ENCODE results near the gene PRDM2. TPM values are rescaled to one million over a fixed set of nuclear protein-coding genes. Genes with fewer than 3 reads are reported as not detected.

Gene PRDM2
- total and polyA plus RNA-seq, 2 of the 13 experiments (the other 11 are each of a cell fraction or from before 2014, with no cell fraction given), result 4.0 to 6.5 TPM

DNA sequence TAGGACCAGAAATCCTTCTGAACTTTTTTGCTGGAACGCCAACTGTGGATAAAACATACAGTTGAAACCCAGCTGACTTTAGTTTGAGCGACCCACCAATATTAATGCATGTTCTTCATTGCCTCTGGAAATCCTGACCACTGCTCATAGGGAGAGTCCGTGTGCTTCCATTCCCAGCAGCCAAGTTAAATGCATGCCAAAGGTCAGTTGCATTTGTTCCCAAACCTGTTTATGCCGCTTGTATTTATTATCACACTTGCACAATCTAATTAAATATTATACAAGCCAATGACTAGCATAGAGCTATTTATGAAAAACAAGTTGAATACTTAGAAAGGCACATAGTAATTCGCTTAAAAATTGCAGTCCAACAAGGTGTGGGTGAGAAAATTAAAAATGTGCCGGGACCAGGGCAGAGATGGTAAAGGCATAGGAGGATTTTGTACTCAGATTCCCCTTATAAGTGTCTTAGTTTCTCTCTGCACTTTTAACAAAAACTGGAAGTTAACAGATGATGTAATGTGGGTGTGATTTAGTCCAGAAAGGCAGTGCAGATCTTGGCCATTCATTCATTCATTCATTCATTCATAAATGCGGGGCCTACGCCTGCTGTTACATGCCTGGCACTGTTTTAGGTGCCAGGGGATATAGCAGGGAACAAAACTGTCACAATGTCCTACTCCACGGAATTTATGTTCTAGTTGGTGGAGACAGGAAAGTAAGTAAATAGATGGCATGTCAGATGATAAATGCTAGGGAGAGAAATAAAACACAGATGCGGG, 99.7 kb downstream of the PRDM2 start:
- Histone ChIP-seq H3K9me3 (ENCODE audit: low read length) (no peaks in the 10 kb centered on the region), H3K27me3 (ENCODE audit: control insufficient read depth in 1 of 2, insufficient read depth in 2 of 2, low read length in 2 of 2) (no peaks in the 10 kb centered on the region), H3K4me1 (ENCODE audit: insufficient read depth, low read length) (no peaks in the 10 kb centered on the region), H3K79me2 (ENCODE audit: insufficient read depth, low read length) (no peaks in the 10 kb centered on the region), H3K4me3 (replicated peaks in 1 of 3; ENCODE audit: insufficient read depth in 1 of 3, low read depth in 2 of 3, low read length in 3 of 3) (no peak overlapping the region), H3K9ac (ENCODE audit: insufficient read depth, low read depth, low read length) (no peak overlapping the region), H3K4me2 (ENCODE audit: low read depth, low read length) (no peak overlapping the region), H3K36me3 (replicated peaks in 1 of 2; ENCODE audit: control insufficient read depth in 1 of 2, insufficient read depth in 2 of 2, low read length in 2 of 2) (no peaks in the 10 kb centered on the region), H3K27ac (ENCODE audit: extremely low read length, insufficient read depth, low read length) (no peak overlapping the region), H4K20me1 (ENCODE audit: insufficient read depth, low read length) (no peaks in the 10 kb centered on the region), H2AFZ (ENCODE audit: low read length) (no peak overlapping the region)
- ATAC-seq (no peak), FAIRE-seq (no peak), DNase-seq (ENCODE audit: low spot score) (no peak)
- TF ChIP-seq MTF2 (CRISPR knock-in tag; IDR thresholded peaks at IDR 0.05; ENCODE audit: borderline replicate concordance), result no peak
- no peak for TF ChIP-seq ZNF788 (CRISPR knock-in tag; IDR thresholded peaks at IDR 0.05; ENCODE audit: borderline replicate concordance)
- no peak for TF ChIP-seq GZF1 (CRISPR knock-in tag; IDR thresholded peaks at IDR 0.05)
- no peak for TF ChIP-seq ZNF17 (CRISPR knock-in tag; IDR thresholded peaks at IDR 0.05)
- TF ChIP-seq, protein P1, sequence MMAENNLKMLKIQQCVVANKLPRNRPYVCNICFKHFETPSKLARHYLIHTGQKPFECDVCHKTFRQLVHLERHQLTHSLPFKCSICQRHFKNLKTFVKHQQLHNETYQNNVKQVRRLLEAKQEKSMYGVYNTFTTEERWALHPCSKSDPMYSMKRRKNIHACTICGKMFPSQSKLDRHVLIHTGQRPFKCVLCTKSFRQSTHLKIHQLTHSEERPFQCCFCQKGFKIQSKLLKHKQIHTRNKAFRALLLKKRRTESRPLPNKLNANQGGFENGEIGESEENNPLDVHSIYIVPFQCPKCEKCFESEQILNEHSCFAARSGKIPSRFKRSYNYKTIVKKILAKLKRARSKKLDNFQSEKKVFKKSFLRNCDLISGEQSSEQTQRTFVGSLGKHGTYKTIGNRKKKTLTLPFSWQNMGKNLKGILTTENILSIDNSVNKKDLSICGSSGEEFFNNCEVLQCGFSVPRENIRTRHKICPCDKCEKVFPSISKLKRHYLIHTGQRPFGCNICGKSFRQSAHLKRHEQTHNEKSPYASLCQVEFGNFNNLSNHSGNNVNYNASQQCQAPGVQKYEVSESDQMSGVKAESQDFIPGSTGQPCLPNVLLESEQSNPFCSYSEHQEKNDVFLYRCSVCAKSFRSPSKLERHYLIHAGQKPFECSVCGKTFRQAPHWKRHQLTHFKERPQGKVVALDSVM (CRISPR knock-in tag; IDR thresholded peaks at IDR 0.05), result no peak
- TF ChIP-seq FOXK1 (CRISPR knock-in tag; IDR thresholded peaks at IDR 0.05; ENCODE audit: borderline replicate concordance, low read depth), result no peak
- TF ChIP-seq RBAK (CRISPR knock-in tag; IDR thresholded peaks at IDR 0.05), result no peak
- TF ChIP-seq POGZ (CRISPR knock-in tag; IDR thresholded peaks at IDR 0.05), result no peak
- TF ChIP-seq TOE1 (CRISPR knock-in tag; IDR thresholded peaks at IDR 0.05), result no peak
- TF ChIP-seq ZNF124 (CRISPR knock-in tag; IDR thresholded peaks at IDR 0.05), result no peak
- TF ChIP-seq ZNF367 (CRISPR knock-in tag; IDR thresholded peaks at IDR 0.05; ENCODE audit: borderline replicate concordance), result no peak
- no peak for TF ChIP-seq KMT2A (CRISPR knock-in tag; IDR thresholded peaks at IDR 0.05)
- TF ChIP-seq, protein P2, sequence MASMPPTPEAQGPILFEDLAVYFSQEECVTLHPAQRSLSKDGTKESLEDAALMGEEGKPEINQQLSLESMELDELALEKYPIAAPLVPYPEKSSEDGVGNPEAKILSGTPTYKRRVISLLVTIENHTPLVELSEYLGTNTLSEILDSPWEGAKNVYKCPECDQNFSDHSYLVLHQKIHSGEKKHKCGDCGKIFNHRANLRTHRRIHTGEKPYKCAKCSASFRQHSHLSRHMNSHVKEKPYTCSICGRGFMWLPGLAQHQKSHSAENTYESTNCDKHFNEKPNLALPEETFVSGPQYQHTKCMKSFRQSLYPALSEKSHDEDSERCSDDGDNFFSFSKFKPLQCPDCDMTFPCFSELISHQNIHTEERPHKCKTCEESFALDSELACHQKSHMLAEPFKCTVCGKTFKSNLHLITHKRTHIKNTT (CRISPR knock-in tag; IDR thresholded peaks at IDR 0.05), result no peak
- TF ChIP-seq ZNF496 (CRISPR knock-in tag; IDR thresholded peaks at IDR 0.05; ENCODE audit: insufficient replicate concordance), result no peak
- TF ChIP-seq ZNF577 (CRISPR knock-in tag; IDR thresholded peaks at IDR 0.05; ENCODE audit: borderline replicate concordance, low read depth), result no peak
- TF ChIP-seq TEAD2 (CRISPR knock-in tag; IDR thresholded peaks at IDR 0.05), result no peak
- in situ Hi-C loops (cut with HindIII; ENCODE audit: extremely low pct_ligation_motif_present, low pct_unique_long_range_greater_than_20kb), result no loop called here
- intact Hi-C loops (cut with micrococcal nuclease; ENCODE audit: unreplicated experiment), result no loop called here
- WGBS (ENCODE audit: low lambda C conversion rate), result 95% methylated on average over 10 of the region's 10 CpGs
- POLR2A ChIA-PET, result no interaction called here
- no TSS peak for BruUV-seq (replicated peaks)
- CTCF ChIA-PET (ENCODE audit: low intra/inter-chr PET ratio, low total read pairs), result no interaction called here

All from HepG2 (cell line).